ENCODE data around the gene FGD4. TPM values are rescaled to one million over a fixed set of nuclear protein-coding genes. Genes with fewer than 3 reads are reported as not detected.

FGD4 gene
- total RNA-seq, 4 donors from 2014 or later, result 22.1 to 56.7 (median 38.0) TPM

- Histone ChIP-seq H3K36me3 (peaks cover 0 to 40% of the 10 kb centered on the region in 2 donors), H3K4me1 (no peaks in the 10 kb centered on the region), H3K9me3 (no peaks in the 10 kb centered on the region), H3K27me3 (no peaks in the 10 kb centered on the region), H3K27ac (no peak overlapping the region), H3K4me3 (no peak overlapping the region)
- 66 to 79% methylated on average over 2 of the region's 2 CpGs for WGBS, 2 donors (ENCODE audit: low coverage in 1 of 2)
- no peak for ATAC-seq
- TF ChIP-seq CTCF (IDR thresholded peaks at IDR 0.05) (no peak), EP300 (IDR thresholded peaks at IDR 0.05) (no peak), POLR2A (IDR thresholded peaks at IDR 0.05) (no peak), POLR2AphosphoS5 (IDR thresholded peaks at IDR 0.05) (no peak)
Observed at GRCh38 chr12:32595251-32595650, 195.9 kb downstream of the FGD4 start.

DNA sequence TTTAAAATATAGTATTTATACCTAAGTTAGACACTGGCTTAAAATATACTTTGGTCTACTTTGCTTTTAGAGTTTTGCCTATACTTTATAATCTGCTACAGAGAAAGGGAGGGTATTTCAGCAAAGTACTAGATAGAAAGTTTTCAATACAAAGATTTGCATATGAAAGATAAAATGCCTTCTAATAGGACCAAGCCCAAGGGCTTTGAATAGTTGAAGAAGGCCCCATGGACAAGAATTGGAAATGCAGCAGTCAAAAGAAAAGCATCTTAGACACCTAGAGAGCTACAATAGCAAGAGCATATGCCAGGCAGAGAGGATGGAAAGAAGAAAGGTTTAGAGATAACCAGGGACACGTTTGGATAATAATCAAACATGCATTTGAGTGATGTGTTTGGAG, 196.7 kb downstream of the FGD4 start:
- no peaks in the 10 kb centered on the region for H3K27me3 ChIP-seq
- no peak for ATAC-seq
- H3K9me3 ChIP-seq, result no peaks in the 10 kb centered on the region
- 14 to 38% methylated on average over 1 of the region's 1 CpG for WGBS, 2 donors (ENCODE audit: low coverage in 1 of 2)
- H3K4me1 ChIP-seq, result no peaks in the 10 kb centered on the region
- no peak overlapping the region for H3K4me3 ChIP-seq
- TF ChIP-seq POLR2AphosphoS5 (IDR thresholded peaks at IDR 0.05) (no peak), CTCF (IDR thresholded peaks at IDR 0.05) (no peak), EP300 (IDR thresholded peaks at IDR 0.05) (no peak), POLR2A (IDR thresholded peaks at IDR 0.05) (no peak)
- no peak overlapping the region for H3K27ac ChIP-seq
- peaks cover 0 to 39% of the 10 kb centered on the region in 2 donors for H3K36me3 ChIP-seq

DNA sequence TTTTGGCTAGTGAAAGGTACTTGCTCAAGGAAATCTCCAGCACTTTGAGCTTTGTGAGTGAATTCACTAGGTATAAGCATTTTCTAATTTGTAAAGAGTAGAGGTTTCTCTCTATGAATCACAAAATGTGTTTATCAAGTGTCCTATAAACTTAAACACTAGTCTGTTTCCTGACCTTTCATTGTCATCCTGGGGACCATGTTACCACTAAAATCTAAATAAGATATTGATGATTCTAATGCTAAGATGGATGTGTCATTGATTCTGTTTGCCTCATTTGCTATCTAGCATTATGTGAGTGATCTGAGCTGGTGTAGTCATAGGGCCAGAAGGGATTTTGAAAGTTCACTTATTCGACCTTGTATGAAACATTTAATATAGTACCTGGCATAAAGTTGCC, 199.3 kb downstream of the FGD4 start:
- Histone ChIP-seq H3K9me3 (no peaks in the 10 kb centered on the region), H3K36me3 (peaks cover 0 to 44% of the 10 kb centered on the region in 2 donors), H3K4me1 (no peaks in the 10 kb centered on the region), H3K27me3 (no peaks in the 10 kb centered on the region), H3K27ac (no peak overlapping the region), H3K4me3 (no peak overlapping the region)
- ATAC-seq, result no peak
- 70 to 91% methylated on average over 1 of the region's 1 CpG for WGBS, 2 donors (ENCODE audit: low coverage in 1 of 2)
- TF ChIP-seq POLR2A (IDR thresholded peaks at IDR 0.05) (no peak), POLR2AphosphoS5 (IDR thresholded peaks at IDR 0.05) (no peak), CTCF (IDR thresholded peaks at IDR 0.05) (no peak), EP300 (IDR thresholded peaks at IDR 0.05) (no peak)

DNA sequence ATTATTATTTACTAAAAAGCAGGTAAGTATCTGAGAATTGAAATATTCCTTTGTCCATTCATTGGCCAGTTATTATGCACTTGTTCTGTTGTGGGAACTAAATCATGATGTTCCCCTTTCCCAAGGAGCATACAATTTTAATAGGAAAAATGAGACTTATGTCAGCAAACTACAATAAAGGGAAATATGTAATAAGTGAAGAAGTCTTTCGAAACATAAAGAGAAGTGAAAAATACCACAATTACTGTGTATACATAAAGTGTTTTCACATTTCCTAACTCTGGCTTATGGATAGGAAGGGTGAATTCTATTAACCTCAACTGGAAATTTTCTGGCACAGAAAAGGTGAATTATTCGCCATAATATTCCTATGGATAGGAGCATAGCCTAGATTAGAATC, 201.3 kb downstream of the FGD4 start:
- Histone ChIP-seq H3K4me1 (peaks cover 0 to 10% (median 0%) of the 10 kb centered on the region in 3 donors), H3K27me3 (no peaks in the 10 kb centered on the region), H3K4me3 (no peak overlapping the region), H3K36me3 (peaks cover 0 to 45% of the 10 kb centered on the region in 2 donors), H3K27ac (no peak overlapping the region), H3K9me3 (no peaks in the 10 kb centered on the region)
- ATAC-seq, result peak; percentile 16
- WGBS, 2 donors (ENCODE audit: low coverage in 1 of 2), result 76 to 92% methylated on average over 2 of the region's 2 CpGs
- TF ChIP-seq EP300 (IDR thresholded peaks at IDR 0.05), result no peak
- no peak for TF ChIP-seq CTCF (IDR thresholded peaks at IDR 0.05)
- TF ChIP-seq POLR2AphosphoS5 (IDR thresholded peaks at IDR 0.05), result no peak
- TF ChIP-seq POLR2A (IDR thresholded peaks at IDR 0.05), result no peak

DNA sequence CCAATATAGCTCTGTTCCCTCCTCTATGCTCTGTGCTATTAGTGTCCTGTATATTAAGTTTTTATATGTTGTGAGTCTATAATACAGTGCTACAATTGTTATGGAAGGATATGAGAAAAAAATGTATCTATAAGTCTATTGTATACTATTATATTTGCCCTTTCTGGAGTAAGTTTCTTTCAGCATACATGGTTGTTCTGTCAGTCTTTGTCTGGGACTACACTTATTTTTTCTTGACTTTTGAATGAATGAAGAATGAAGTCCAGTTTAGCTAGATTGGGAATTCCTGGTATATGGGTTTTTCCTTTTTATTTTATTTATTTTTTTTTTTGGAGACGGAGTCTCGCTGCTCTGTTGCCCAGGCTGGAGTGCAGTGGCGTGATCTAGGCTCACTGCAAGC, 203.7 kb downstream of the FGD4 start:
- H3K9me3 ChIP-seq, result no peaks in the 10 kb centered on the region
- H3K36me3 ChIP-seq, result peaks cover 0 to 45% of the 10 kb centered on the region in 2 donors
- ATAC-seq, result no peak
- H3K4me1 ChIP-seq, result peaks cover 0 to 22% (median 0%) of the 10 kb centered on the region in 3 donors
- no peak overlapping the region for H3K4me3 ChIP-seq
- H3K27ac ChIP-seq, result no peak overlapping the region
- no peak for TF ChIP-seq POLR2A (IDR thresholded peaks at IDR 0.05)
- no peak for TF ChIP-seq EP300 (IDR thresholded peaks at IDR 0.05)
- TF ChIP-seq CTCF (IDR thresholded peaks at IDR 0.05), result no peak
- TF ChIP-seq POLR2AphosphoS5 (IDR thresholded peaks at IDR 0.05), result no peak
- WGBS, 2 donors (ENCODE audit: low coverage in 1 of 2), result 100% methylated on average over 2 to 3 of the region's 3 CpGs
- H3K27me3 ChIP-seq, result no peaks in the 10 kb centered on the region
